Endothelial cell (in vitro differentiated cells): ENCODE results near the gene FDXACB1. TPM values are rescaled to one million over a fixed set of nuclear protein-coding genes. Genes with fewer than 3 reads are reported as not detected.
"Not testable (repeated sequence)": the region's sequence is repeated elsewhere in the genome, so short reads cannot be mapped to it uniquely, and the experiment has no call there.

Experiments
- DNase-seq: peaks from one replicate; pipeline ENCODE4 v3.0.0; 2021; ENCODE audit warnings: low spot score
- H3K27ac Mint-ChIP-seq: one replicate; pipeline ENCODE4 v1.8.0; 2021; ENCODE audit warnings: mixed read lengths, inconsistent platforms; ENCODE audit not compliant: unreplicated experiment
- H3K27me3 Mint-ChIP-seq: one replicate; pipeline ENCODE4 v1.8.0; 2021; ENCODE audit warnings: mild to moderate bottlenecking, moderate library complexity, mixed read lengths, inconsistent platforms; ENCODE audit not compliant: unreplicated experiment
- H3K36me3 Mint-ChIP-seq: one replicate; pipeline ENCODE4 v1.8.0; 2021; ENCODE audit warnings: mild to moderate bottlenecking, low read depth, mixed read lengths, inconsistent platforms; ENCODE audit not compliant: unreplicated experiment
- H3K4me1 Mint-ChIP-seq: one replicate; pipeline ENCODE4 v1.8.0; 2021; ENCODE audit warnings: mild to moderate bottlenecking, mixed read lengths, inconsistent platforms; ENCODE audit not compliant: unreplicated experiment
- H3K4me3 Mint-ChIP-seq: one replicate; pipeline ENCODE4 v1.8.0; 2021; ENCODE audit warnings: mild to moderate bottlenecking, mixed read lengths, inconsistent platforms; ENCODE audit not compliant: unreplicated experiment
- H3K9me3 Mint-ChIP-seq: one replicate; pipeline ENCODE4 v1.8.0; 2021; ENCODE audit warnings: mixed read lengths, inconsistent platforms; ENCODE audit not compliant: unreplicated experiment
- total RNA-seq: library from RNA; stranded (reverse); fragmentation: NEBNext Ultra II Directional; extraction: Animal tissue kit (Norgen Biotek cat#: 25700); gene quantifications from one replicate; pipeline ENCODE4 v1.2.1, GENCODE V29; 2021; ENCODE audit not compliant: unreplicated experiment
- TF ChIP-seq, protein P1 (sequence below): fragments of 200-600 bp; sonication (generic); IDR thresholded peaks from one replicate; pipeline ENCODE4 v1.5.0; 2021; ENCODE audit warnings: antibody characterized with exemption; ENCODE audit not compliant: unreplicated experiment

FDXACB1 gene
- total RNA-seq, 1 donor from 2014 or later = 1.4 TPM

DNA sequence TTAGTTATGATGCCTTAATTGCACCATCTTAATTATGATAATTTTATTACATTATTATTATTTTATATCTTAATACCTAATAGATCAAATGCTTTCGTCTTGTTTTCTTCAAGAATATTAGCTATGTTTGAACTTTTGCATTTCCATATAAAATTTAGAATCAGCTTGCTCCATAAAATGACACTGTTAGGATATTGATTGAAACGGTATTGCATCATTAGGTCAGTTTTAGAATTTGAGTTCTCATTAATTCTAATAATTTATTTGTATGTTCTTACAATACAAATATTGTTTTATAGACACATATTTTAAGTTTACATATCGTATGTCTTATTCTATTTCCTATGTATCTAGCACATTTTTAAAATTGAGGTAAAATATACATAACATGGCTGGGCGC, 7.1 kb upstream of the FDXACB1 start:
- H3K4me1 Mint-ChIP-seq = no peaks in the 10 kb centered on the region
- H3K27ac Mint-ChIP-seq = no peak overlapping the region
- DNase-seq = no peak
- no peaks in the 10 kb centered on the region for H3K36me3 Mint-ChIP-seq
- no peaks in the 10 kb centered on the region for H3K27me3 Mint-ChIP-seq
- H3K4me3 Mint-ChIP-seq = no peak overlapping the region
- TF ChIP-seq, protein P1, sequence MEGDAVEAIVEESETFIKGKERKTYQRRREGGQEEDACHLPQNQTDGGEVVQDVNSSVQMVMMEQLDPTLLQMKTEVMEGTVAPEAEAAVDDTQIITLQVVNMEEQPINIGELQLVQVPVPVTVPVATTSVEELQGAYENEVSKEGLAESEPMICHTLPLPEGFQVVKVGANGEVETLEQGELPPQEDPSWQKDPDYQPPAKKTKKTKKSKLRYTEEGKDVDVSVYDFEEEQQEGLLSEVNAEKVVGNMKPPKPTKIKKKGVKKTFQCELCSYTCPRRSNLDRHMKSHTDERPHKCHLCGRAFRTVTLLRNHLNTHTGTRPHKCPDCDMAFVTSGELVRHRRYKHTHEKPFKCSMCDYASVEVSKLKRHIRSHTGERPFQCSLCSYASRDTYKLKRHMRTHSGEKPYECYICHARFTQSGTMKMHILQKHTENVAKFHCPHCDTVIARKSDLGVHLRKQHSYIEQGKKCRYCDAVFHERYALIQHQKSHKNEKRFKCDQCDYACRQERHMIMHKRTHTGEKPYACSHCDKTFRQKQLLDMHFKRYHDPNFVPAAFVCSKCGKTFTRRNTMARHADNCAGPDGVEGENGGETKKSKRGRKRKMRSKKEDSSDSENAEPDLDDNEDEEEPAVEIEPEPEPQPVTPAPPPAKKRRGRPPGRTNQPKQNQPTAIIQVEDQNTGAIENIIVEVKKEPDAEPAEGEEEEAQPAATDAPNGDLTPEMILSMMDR = no peak
- H3K9me3 Mint-ChIP-seq = no peaks in the 10 kb centered on the region

DNA sequence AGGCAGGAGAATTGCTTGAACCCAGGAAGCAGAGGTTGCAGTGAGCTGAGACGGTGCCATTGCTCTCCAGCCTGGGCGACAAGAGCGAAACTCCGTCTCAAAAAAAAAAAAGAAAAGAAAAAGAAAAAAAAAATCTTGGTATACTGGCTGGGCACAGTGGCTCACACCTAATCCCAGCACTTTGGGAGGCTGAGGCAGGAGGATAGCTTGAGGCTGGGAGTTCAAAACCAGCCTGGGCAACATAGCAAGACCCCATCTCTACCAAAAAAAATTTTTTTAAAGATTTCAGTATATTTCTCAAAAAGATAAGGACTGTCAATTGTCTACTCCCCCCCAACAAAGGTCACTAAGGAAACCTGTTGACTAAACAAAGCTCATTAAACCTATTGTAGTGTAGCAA, 6.1 kb upstream of the FDXACB1 start:
- not testable (repeated sequence) for H3K27me3 Mint-ChIP-seq, H3K9me3 Mint-ChIP-seq, H3K4me3 Mint-ChIP-seq, H3K36me3 Mint-ChIP-seq, DNase-seq, H3K27ac Mint-ChIP-seq, H3K4me1 Mint-ChIP-seq

DNA sequence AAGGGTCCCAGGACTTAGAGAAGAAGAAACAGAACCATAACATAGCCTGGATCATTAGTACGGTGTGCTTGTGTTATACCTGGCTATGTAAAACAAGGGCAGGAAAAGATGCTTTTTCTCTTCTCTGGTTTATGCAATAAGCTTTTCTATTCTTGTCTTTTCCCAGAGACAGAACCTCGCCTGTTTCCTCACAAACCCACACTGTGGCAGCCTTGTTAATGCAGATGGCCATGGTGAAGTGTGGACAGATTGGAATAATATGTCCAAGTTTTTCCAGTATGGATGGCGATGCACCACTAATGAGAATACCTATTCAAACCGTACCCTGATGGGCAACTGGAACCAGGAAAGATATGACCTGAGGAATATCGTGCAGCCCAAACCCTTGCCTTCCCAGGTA, 3.2 kb upstream of the FDXACB1 start:
- H3K9me3 Mint-ChIP-seq = no peaks in the 10 kb centered on the region

DNA sequence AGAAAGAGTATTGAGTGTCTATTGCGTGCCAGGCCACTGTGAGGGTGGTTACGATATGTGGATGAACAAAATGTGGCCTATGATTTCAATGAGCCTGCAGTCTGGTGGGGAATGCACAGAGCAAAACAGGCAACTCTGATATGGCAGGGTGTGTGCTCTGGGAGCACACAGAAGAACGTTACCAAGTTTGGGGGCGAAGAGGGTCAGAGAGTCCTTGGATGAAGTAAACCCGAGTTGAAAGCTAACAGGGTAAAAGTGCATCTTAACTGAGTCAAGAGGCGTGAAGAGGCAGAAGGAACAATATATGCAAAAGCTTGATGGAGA, 634 bp upstream of the FDXACB1 start:
- Mint-ChIP-seq H3K27me3 (no peaks in the 10 kb centered on the region), H3K27ac (peak overlapping the region; percentile 98), H3K9me3 (no peaks in the 10 kb centered on the region), H3K4me1 (peaks cover 11% of the 10 kb centered on the region), H3K4me3 (peak overlapping the region; percentile 96), H3K36me3 (no peaks in the 10 kb centered on the region)
- no peak for DNase-seq
- TF ChIP-seq, protein P1 = no peak

More for the DNA sequence above, 3.2 kb upstream of the FDXACB1 start:
- Mint-ChIP-seq H3K4me1 (peaks cover 11% of the 10 kb centered on the region), H3K36me3 (no peaks in the 10 kb centered on the region), H3K27ac (no peak overlapping the region), H3K27me3 (no peaks in the 10 kb centered on the region), H3K4me3 (no peak overlapping the region)
- TF ChIP-seq, protein P1 = no peak
- DNase-seq = no peak

DNA sequence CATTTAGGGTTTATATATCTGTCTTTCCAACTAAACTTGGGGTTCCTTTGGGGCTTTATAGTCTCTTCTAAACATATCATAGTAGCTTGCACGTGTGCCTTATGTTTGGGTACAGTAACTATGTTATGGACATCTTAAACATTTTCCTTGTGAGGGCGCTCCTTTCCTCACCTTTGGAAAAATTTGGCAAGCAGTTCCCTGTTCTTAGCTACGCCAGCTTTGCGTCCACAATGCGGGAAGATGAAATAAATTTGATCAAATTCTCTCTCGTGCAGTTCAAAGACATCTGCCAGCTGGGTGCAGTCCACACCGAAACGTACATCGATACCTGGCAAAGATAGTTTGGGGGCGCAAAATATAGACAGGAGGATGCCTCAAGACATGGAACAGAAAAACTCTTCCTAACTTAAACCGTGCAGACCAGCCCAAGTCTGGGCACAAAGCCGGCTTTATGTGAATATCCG, 548 bp downstream of the FDXACB1 start:
- Mint-ChIP-seq H3K4me3 (peak overlapping the region; percentile 96), H3K27ac (peak overlapping the region; percentile 39), H3K4me1 (peaks cover 11% of the 10 kb centered on the region), H3K27me3 (no peaks in the 10 kb centered on the region), H3K36me3 (no peaks in the 10 kb centered on the region), H3K9me3 (no peaks in the 10 kb centered on the region)
- TF ChIP-seq, protein P1 = no peak
- DNase-seq = peak; percentile 6

DNA sequence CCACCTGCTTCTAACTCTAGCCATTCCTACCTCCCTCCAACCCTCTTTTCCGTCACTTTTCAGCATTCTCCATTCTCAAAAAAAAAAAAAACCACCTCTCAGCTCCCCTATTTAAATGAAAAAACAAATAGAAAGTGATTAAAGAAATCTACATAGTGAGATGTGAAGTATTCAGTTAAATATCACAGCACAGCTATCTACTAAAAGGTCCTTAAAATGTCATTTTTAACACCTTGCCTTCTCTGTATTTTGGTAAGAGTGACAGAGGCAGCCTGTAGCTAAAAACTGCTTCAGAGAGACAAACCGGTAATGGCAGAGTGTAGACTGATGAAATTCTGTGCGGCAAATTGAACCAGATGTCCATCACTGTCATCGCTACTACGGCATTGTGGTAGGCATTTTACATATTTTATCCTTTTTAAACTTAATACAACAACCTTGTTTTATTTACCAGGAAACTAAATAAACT, 7.2 kb downstream of the FDXACB1 start:
- H3K27me3 Mint-ChIP-seq = peaks cover 2% of the 10 kb centered on the region
- H3K27ac Mint-ChIP-seq = peak overlapping the region; percentile 53
- peak overlapping the region; percentile 90 for H3K4me3 Mint-ChIP-seq
- H3K36me3 Mint-ChIP-seq = peaks cover 12% of the 10 kb centered on the region
- peaks cover 5% of the 10 kb centered on the region for H3K4me1 Mint-ChIP-seq
- no peak for DNase-seq
- TF ChIP-seq, protein P1 = no peak
- H3K9me3 Mint-ChIP-seq = no peaks in the 10 kb centered on the region
